GM19372 (cell line): Measurements from ENCODE around the gene CCDC174.

Source experiments
- ATAC-seq: cut with Tn5 transposase; IDR thresholded peaks from one replicate; pipeline ENCODE4 v1.9.1; 2021; ENCODE audit warnings: mild to moderate bottlenecking, low read depth, moderate library complexity; ENCODE audit not compliant: unreplicated experiment

The CCDC174 gene

DNA sequence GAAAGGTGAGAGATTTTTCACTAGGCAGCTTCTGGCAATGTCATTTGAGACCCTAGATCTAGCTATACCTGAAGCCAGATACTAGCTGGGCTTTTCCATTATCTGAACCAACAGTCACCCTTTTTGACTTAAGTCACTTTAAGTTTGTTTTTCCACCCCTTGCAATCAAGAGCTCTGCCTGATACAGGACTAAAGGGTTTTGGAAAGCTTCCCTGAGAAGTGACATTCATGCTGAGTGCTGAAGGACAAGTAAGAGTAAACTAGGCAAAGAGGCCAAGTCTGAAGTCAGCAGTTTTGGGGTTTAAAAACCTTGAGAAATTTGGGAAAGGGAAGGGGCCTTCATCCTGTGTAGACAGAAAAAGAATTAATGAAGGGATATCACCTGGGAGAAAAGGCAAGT, 27.1 kb upstream of the CCDC174 start:
- no peak for ATAC-seq

DNA sequence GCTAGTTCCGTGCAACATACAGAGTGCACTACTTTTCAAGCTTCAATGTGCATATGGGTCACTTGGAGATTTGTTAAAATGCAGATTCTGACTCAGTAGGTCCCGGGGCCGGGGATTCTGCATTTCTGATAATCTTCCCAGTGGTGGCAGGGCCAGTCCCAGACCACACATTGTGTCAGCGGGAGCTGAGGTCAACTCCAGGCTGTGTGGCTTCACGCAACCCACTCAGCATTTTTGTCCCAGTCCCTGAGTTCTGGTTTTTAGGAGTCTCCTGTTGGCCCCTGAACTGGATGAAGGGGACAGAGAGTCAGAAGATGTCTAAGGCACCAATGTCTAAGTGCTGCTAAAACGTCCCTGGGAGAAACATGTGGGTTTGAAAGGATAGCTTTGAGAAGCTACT, 26.1 kb upstream of the CCDC174 start:
- ATAC-seq, result no peak

DNA sequence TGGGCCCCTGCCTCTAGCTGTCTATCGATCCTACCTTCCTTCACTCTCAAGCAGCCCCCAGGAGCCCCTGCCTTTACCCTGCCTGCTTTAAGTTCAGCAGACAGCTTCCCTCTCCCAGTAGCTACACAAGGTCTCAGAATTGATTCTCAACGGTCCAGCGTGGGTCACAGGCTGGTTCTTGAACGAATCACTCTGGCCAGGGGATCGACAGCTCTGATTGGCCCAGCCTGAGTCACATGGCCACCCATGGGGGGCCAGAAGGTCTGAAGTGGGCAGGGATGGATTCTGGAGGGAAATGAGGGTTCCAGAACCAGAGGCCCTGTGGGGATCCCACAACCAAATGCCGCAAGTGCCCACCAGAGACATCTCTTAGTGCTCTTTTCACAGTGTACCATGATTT, 23.7 kb upstream of the CCDC174 start:
- ATAC-seq, result no peak

DNA sequence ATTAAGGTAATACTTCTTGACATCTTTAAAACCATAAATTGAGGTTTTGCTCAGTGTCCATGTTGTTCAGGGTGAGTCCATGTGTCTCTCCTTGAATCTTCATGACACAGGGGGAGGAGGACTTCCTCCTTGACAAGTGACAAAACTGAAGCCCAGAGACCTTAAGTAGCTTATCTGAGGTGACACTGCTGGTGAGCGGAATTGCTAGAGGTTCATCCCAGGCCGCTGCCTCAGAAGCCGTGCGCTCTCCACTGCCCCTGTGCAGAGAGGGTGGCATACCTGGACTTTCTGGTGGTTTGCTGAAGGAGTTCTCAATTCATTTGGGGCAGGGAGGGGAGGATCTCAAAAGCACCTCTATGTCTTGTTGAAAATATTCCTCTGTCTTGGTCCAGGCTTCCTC, 23.2 kb upstream of the CCDC174 start:
- ATAC-seq, result no peak

DNA sequence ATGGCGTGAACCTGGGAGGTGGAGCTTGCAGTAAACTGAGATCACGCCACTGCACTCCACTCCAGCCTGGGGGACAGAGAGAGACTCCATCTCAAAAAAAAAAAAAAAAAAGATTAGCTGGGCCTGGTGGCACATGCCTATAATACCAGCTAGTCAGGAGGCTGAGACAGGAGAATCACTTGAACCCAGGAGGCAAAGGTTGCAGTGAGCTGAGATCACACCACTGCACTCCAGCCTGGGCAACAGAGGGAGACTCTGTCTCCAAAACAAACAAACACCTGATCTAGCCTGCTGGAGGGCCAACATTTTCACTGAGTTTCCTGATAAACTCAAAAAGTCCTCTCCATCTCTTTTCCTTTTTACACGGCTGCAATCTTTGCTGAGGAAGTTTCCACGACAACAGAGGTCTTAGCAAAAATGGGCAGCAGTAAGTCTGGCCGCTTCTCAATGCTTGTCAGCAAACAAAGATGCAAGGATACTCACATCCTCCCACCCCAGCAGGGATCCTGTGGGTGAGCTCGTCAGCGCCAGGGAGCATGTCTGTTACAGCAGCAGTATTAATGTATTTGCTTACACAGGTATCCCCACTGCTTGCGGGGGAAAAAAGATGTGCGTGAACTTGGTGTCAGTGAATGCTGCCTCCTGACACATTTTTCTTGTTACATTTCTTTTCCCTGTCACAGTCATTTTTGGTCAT, 21.0 kb upstream of the CCDC174 start:
- ATAC-seq, result no peak

DNA sequence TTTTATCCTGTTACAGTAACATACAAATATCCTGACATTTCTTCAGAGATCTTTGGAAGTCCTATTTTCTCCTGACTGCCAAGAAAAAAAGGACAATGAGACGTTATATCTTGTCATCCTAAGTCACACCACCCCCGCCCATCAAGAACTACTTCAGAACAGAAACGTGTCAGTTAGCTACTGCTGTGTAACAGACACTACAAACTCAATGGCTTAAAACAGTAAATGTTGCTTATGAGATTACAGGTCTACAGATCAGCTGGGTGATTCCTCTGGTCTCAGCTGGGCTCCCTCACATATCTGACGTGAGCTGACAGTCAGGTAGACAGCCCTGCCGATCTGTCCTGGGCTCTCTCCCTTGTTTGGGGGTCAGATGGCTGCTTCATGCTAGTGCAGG, 20.5 kb upstream of the CCDC174 start:
- ATAC-seq, result no peak

DNA sequence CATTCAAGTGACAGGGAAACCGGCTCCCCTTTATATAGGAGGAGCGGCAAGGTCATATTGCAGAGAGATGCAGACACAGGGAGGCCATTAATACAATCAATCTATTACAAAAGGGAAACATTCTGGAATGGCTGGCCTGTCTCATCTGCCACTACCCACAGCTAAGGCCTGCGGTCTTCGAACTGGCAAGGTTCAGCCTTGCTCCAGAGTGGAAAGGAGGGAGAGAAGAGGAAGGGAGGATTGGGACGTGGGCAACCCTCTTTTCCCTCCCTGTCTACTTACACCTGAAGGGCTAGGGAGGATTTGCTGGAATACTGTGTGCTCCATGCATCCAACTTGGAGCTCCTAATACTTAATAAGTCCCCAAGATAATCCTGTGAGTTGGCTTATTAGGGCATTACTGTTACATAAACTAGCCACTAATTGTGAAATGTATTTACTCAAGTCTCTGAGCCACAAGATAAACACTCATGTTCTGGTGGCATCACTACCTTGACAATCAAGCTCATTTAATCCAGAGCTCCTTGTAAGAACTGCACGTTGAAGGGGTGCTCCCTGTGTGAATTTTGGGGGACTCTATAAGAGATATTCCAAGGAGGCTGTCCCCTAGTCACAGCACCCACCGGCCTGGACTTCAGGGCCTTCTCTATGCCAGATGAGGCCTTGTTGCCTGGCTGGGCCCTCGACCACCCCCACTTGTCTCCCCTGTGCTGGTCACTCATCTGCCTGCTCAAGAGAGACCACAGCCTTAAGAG, 19.7 kb upstream of the CCDC174 start:
- ATAC-seq, result no peak

DNA sequence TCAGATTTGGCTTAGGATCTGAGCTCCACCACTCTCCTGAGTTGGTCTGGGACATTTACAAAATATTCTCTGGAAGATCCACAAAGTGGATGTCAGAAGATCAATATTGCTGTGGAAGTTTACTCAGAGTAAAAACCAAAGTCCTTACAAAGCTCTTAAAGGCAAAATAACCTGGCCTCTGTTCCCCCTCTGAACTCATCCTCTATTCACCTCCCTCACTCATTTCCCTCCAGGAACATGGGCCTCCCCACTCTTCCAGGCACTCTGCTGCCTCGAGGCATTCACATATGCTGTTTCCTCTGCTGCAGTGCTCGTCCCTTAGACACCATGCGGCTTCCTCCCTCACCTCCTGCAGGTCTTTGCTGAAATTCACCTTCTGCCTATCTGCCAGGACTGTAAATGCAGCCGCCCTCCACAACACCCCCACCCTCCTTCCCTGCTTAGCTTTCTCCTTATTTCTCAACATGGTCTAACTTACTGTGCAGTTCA, 19.1 kb upstream of the CCDC174 start:
- ATAC-seq, result no peak

DNA sequence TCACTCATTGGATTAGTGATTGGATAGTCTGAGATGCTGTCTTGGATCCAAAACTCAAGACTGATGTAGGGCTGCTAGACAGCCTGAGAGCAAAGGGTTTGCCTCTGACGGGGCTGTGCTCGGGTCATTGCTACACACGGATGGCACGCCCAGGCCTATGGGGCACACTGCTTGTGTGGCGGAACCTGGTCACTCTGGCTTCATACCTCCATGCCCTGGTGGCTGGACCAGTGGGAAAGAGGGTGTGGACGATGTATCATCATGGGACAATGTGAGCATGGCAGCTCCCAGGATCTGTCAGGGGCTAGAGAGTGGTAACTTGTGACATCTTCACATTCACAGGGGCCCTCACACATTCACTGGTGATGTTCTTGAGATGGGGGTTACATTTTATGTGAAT, 18.1 kb upstream of the CCDC174 start:
- ATAC-seq, result no peak

DNA sequence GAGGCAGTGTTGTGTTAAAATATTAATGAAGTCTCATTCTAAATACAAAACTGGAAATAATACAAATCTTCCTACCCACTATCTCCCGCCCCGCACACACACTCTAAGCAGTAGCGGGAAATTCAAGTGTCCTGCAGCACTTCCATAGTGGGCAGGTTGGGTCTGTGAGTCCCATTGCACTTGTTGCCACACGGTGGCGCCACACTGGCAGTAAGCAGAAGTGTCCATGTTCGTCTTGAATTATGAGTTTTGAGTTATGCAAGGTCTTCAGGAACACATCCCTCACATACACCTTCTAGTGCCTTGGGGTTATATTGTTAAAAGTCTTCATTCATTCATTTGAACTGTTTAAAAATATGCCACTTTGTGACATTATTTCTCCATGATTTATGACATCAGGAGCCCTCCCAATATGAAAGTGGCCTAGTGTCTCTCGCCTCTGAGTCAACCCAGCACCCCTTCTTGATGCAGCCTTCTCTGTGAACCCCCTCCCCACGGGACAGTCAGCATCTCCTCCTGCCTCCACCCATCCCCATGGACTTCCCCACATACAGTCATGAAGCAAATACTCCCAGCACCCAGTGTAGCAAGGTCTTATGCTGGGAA, 17.6 kb upstream of the CCDC174 start:
- no peak for ATAC-seq

DNA sequence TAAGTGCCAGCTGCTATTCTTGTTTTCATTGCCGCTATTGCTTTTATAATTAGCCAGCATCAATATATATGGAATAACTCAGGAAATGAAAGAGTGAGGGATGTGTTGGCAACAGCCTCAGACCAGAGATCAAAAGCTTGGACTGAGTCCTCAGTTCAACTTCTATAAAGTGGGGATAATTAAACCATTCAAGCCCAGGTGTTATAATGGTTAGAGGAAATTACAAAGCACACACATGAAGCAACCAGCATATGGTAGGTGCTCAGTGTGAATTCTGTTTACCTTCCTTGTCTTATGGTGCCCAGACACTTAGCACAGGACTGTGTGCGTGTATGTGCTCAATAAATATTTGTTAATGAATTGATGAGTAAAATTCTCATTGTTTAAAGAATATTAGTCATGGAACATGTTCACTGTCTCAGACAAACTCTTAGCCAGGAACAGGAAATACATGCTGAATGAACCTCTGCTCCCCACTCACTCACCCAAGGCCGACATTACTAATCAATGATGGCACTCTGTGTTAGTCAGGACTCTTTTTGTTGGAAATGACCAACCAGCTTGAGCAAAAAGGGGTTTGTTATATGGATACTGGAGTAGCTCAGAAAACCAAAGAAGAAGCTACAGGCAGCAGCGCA, 16.7 kb upstream of the CCDC174 start:
- ATAC-seq, result no peak

DNA sequence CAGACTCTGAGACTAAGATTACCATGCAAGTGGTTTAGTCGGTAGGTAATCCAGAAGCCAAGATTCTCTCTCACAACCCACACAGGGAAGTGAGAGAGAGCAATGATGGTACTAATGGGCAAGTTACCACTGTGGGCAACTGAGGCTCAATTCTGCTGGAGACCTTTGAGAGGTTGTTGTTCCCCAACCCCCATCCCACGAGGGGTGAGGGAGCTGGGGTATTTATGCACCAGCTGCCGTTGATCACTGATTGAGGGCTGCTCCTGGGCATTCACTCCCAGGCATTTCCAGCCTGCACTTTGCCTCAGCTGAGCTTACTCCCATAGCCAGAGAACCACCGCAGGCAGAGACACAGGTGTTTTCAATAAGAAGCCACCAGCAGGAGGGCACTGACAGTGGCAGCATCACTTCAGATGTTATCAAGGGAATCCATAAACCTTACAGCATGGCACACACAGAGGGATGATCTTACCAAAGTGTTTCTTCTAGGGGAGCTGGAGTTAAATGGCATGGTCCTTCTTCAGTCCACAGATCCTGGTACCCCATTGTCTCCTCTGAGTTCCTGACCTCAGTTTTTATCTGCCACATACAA, 15.0 kb upstream of the CCDC174 start:
- ATAC-seq, result no peak

DNA sequence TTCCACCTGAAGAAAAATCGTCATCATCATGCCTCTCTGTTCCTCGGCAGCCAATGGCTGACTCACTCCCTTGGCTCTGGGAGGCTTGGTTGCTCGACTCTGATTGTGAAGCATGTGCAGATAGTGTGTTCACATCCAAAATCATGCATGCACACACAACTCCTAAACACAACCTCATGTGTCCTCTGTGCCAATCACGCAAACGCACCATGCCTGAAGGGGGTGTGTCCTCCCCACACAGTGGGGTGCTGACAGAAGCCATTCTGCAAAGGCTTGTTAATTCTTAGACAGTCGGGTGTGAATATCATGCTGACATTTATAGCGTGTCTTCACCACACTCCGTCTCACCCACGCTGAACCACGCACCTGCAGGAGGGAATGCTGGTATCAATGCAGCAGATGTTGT, 11.4 kb upstream of the CCDC174 start:
- ATAC-seq, result no peak

DNA sequence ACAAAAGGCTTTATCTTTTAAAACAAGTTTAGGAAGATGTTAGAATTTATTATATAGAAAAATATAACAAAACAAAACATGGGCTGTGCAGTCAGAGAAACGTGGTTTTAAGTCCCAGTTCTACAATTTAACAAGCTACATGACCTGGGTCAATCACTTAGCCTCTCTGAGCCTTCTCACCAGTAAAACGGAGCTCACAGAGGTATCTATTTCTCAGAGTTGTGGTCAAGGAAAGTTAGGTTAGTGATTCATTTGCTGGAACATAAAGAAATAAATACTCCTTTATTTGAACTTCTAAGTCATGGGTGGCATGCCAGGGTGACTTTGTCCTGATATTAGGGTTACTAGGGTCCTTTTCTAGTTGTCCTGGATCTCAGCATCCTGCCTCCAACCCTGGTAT, 10.8 kb upstream of the CCDC174 start:
- ATAC-seq, result no peak

DNA sequence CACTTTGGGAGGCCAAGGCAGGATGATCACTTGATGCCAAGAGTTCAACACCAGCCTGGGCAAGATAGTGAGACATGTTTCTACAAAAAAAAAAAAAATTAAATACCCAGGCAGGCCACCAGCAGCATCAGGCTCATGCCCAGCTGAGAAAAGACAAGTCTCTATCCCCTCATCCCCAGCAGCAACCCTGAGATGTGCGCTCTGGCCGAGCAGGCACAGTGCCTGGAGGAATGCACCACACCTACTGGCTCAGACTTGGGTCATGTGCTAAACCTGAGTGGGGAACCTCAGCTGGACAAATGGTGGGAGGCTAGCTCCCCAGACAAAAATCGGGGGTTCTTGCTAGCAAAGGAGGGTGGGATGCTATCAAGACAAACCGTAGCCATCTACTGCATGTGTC, 10.2 kb upstream of the CCDC174 start:
- no peak for ATAC-seq

DNA sequence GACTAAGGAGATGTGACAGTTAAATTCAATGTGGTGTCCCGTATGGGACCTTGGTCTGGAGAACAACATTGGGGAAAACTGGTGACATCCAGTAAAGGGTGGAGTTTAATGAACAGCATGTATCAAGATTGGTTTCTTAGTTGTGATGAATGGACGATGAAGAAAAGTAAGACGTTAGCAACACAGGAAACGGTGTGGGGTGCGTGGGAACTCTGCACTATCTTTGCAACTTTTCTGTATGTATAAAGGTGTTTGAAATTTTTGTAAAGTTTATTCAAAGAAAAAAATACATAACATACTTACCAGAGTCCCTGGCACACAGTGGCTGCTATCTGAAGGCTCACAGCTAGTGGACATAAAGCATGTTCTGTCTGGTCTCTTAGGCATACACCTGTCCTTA, 6.1 kb upstream of the CCDC174 start:
- ATAC-seq, result no peak

DNA sequence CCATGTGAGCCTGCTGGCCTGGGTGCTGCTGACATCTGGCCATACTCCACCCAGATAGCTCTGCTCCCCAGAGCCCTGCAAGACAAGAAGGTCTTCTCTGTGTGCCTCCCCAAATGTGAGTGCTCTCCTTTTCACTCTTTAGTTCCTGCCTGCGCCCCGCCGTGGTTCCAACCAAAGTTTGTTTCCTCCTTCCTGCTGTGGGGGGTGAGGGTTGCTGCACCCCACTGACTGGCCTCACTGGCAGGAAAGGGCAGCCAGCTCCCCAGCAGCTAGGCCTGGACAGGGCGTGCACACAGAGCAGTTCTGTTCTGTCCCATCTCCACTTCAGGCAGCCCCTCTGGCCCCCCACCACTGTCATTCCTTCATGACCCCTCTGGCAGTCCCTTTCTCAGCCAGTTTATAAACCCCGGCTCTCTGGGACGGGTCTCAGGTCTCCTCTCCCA, 5.4 kb upstream of the CCDC174 start:
- ATAC-seq, result no peak

DNA sequence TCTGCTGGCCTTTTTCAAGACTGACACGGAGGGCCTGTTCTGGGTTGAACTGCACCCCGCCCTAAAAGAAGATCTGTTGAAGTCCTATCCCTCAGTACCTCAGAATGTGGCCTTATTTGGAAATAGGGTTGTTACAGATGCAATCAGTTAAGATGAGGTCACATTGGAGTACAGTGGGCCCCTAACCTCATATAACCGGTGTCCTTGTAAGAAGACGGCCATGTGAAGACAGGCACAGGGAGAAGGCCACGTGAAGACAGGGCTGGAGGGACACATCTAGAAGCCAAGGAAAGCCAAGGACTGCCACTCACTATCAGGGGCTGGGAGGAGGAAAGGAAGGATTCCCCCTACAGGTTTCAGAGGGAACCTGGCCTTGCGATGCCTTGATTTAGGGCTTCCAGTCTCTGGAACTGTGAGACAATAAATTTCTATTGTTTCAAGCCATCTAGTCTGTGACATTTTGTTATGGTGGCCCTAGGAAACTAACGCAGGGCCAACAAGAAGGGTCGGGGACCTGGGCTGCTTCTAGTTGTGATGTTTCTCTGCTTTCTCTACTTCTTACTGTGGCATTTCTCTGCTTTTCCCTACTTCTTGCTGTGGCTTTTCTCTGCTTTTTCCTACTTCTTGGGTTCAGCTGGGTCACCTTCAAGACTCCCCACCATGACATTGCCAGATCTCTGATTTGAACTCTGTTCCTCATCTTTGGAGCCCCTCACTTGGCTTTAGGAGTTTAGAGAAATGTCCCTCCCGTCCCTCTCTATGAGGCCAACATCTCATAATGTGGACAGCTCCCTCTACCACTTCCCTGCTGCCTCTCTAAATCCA, 4.8 kb upstream of the CCDC174 start:
- ATAC-seq, result no peak

DNA sequence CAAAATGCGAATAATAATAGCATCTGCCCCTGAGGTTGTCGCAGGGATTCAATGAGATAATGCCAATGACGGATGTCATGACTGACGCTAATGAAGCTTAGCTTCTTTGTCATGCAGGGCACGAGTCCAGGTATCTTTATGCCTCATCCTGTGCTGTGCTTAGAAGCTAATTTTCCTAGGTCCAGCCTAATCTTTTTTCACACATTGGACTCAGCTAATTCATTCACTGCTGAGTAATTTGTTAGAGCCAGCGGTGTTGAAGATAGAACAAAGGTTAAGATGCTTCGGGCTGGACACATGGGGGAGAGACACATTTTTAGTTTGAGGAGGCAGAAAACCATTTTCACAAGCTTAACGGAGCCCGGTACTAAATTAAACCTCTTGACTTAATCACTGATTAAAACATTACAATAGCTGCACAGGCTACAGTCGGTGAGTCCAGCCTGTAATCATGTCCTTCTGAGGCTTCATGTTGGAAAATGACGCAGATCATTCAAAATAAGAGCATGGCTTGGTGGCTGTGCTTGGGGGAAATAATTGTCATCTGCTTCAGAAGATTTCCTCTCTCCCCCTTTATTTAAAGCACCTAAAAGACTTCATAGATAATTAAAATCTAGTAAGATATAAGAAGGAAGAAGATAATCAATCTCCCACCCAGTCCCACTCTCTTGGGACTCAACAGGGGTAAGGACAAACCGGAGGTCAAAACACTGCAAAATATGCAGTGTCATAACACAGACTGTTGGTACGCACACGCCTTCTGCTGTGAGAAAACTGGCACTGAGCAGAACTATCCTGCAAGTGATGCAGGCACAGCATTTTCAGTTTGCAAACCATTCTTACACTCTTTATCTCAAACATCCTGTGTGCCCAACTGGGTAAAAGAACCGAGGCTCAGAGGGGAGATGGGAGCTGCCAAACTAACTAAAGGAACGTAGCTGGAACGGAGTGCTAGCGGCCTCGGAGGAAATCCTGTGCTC, 3.3 kb upstream of the CCDC174 start:
- no peak for ATAC-seq
